Umbilical cord (tissue), 2 donors: ENCODE results near the gene CRYBA2. TPM values are rescaled to one million over a fixed set of nuclear protein-coding genes. Genes with fewer than 3 reads are reported as not detected.

ENCODE experiments used
- DNase-seq: peaks from one replicate; pipeline ENCODE4 v3.0.0-alpha.2; 2015; ENCODE audit warnings: low spot score
- total RNA-seq: library from RNA; depleted of rRNA; stranded (reverse); fragments of >200 nt; gene quantifications from one replicate; pipeline ENCODE4 v1.2.3, GENCODE V29; 2014; ENCODE audit warnings: low replicate concordance; ENCODE audit not compliant: insufficient read depth

The CRYBA2 gene, protein sequence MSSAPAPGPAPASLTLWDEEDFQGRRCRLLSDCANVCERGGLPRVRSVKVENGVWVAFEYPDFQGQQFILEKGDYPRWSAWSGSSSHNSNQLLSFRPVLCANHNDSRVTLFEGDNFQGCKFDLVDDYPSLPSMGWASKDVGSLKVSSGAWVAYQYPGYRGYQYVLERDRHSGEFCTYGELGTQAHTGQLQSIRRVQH
- total RNA-seq = not detected

GRCh38 chr2:218993345-218994315 is at the start of gene CRYBA2:
TSS of gene CRYBA2 (minus strand) at chr2:218993422. CDS start at chr2:218993176, 246 bp downstream.
- DNase-seq = no peak

DNA sequence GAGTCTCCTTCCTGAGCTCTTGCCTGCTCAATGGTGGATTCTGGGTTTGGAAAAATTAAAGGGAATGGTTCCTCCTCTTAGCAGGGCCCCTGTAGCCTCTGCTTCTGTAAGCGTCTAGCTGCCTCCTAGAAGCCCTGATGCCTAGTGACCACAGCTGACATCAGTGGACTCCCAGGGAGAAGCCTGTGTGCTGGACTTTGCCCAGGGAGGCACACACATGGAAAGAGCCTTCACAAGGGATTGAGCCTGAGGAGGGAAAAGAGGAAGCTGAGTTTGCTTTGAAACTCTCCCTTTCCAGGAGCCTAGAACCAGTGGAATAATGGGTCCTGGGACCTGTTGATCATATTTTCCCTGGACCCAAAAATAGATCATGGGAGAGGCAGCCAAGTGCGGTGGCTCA is 49.5 kb upstream of the CRYBA2 start:
- DNase-seq = no peak

DNA sequence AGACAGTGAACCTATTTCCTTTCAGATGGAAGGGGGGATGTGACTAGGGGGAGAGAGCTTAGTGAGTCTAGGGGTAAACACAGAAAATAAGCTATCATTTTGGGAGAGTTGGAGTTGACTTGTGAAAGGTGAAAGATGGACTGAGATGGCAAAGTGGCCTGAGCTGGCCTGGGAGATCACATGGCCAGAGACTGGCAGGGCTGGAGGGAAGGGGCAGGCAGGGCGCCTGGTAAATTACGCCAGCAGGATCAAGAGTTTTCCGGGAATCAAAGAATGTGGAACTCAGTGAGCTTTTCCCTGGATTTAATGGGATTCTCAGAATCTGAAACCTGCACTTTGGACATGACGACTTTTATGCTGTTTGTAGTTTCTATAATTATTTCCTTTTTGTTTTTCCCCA is 48.9 kb upstream of the CRYBA2 start:
- no peak for DNase-seq

DNA sequence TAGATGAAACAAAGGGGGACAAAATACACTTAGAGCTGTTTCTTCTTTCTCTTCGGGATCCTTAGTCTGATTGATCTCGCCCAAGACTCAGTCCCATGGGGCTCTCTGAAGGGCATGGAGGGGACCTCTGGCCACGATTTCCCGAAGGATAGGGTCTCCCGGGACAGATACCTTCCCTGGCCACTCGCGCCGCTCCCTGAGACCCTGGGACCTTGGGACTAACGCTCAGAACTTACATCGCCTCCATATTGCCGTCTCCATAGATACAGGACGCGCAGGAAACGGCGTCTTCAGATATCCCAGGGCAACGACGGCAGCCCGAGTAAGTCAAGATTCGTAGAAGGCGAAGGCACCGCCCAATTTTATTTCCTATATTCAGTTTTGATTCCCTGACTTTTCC is 48.0 kb upstream of the CRYBA2 start, which contains the start of gene CFAP65:
TSS of gene CFAP65 (minus strand) at position 265 of the 400 bp plus-strand sequence. CDS start 2,468 bp downstream, outside the sequence.
- DNase-seq = no peak

DNA sequence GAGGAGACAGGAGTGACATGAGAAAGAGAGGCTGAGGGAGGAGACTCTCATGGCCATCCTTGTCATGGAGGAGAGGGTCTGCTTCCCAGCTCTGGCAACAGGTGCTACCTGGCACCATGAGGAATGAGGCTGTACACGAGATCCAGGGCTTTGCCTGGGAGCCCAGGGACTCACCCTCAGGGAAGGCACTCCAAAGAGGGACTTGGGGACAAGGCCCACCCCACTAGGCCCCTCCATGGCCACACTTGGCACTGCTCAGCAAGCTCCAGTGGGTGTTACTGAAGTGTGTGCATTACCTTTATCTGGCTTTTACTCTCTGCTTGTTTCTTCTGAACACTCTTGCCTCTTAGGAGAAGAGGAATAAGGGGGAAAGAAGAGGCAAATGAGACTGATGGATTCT is 45.4 kb upstream of the CRYBA2 start:
- DNase-seq = no peak

DNA sequence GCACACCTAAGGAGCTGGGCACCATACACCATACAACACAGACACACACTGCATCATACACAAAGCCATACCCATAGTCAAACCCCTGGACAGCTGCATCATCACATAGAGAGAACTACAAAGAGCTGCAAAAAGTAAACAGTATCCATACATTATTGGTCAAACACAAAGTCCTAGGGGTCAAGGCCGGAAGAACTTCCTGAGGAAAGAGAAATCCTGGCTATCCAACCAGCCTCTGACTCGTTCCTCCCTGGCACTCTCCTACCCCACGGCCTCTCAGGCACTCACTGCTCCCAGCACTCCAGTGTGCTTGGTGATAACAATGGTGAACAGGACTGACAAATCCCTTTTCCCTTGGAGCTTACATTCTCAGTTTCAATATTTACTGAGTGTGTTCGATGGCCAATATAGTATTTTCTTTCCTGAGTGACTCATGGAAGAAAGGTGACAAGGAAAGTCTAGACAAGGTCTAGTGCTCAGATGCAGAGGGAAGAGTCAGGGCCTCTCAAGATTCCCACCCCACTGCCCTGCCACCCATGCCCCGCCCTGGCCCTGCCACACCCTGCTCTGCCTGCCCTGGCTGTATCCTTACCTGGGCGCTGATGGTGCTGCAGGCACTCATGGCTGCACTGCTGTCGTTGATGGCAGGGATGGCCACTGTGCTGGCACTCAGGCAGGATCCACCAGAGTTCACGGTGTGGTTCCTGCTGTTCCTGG is 44.7 kb upstream of the CRYBA2 start:
- DNase-seq = no peak

DNA sequence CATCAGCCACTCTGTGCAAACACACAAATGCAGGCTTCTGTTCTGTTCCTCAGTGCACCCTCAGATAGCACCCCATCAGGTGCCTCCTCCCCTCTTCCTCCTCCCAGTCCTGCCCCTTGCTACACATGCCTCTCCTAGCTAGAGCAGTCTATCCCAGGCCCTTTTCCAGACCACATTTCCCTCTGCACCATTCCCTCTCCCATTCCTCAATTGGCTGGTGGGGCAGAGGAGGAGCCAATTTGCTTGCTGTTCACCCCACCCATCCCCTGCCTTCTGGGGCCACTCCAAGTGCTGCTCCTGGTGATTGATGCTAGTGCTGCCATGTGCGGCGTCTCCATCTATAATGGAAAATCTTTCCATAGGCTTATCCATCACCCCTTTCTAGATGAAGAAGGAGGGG is 42.7 kb upstream of the CRYBA2 start:
- DNase-seq = no peak

GRCh38 chr2:219034823-219035222 is 41.6 kb upstream of the CRYBA2 start:
- DNase-seq = no peak

DNA sequence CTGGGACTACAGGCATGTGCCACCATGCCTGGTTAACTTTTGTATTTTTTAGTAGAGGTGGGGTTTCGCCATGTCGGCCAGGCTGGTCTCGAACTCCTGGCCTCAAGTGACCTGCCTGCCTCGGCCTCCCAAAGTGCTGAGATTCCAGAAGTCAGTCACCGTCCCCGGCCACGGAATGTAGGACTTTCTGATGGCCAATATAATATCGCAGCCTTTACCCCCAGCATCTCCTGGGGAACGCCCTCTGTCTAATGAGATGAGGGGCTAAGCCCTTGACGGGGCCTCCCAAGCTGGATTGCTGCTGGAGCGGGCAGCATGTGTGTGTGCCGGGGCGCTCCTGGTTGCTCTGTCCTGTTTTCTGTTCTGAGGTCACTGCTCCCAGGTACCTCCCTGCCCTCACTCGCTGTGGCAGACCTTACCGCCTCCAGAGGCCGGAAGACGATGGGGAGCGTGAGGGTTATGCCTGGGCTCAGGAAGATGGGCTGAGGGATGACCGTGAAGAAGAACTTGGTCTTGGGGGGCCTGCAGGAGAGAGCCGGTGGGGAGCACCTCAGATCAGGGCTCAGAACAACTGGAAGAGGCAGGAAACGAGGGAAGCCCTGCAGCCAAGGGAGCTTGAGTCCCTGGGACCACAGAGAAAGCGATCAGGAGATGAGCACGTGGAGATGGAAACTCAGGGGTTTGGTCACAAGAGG is 39.0 kb upstream of the CRYBA2 start:
- no peak for DNase-seq

DNA sequence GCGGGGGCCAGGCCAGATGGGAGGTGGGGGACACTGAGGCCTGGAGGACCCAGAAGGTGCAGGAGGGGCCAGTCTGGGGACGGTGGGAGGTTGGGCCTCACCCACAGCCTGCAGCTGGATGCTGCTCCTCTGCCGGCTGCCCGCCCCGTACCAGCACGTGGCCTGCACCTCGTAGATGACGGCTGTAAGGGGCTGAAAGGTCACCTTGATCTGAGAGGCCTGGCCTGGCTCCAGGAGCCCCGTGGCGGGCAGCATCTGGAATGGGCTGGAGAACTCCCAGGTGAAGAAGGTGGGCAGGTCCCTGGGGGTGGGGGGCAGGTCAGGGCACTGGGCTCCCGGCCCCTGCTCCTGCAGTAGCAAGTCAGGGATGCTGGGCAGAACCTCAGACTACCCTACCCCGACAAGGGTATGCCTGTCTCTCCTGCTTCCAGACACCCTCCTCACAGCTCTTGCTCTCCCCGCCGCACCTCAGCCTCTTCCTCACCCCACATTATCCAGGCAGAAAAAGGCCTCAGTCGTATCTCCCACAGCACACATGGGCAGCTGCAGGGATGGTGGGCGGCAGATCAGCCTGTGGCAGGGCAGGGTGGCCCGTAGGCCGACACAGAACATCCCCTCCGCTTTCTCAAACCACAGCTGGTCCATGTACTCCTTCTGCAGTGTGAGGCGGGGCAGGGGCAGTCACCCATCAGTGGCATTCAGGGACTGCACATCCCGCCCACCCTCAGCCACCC is 38.0 kb upstream of the CRYBA2 start:
- DNase-seq = no peak

GRCh38 chr2:219030177-219030940 is 37.1 kb upstream of the CRYBA2 start:
- DNase-seq = no peak

GRCh38 chr2:219029829-219030165 is 36.6 kb upstream of the CRYBA2 start:
- DNase-seq = peak; percentile 76

DNA sequence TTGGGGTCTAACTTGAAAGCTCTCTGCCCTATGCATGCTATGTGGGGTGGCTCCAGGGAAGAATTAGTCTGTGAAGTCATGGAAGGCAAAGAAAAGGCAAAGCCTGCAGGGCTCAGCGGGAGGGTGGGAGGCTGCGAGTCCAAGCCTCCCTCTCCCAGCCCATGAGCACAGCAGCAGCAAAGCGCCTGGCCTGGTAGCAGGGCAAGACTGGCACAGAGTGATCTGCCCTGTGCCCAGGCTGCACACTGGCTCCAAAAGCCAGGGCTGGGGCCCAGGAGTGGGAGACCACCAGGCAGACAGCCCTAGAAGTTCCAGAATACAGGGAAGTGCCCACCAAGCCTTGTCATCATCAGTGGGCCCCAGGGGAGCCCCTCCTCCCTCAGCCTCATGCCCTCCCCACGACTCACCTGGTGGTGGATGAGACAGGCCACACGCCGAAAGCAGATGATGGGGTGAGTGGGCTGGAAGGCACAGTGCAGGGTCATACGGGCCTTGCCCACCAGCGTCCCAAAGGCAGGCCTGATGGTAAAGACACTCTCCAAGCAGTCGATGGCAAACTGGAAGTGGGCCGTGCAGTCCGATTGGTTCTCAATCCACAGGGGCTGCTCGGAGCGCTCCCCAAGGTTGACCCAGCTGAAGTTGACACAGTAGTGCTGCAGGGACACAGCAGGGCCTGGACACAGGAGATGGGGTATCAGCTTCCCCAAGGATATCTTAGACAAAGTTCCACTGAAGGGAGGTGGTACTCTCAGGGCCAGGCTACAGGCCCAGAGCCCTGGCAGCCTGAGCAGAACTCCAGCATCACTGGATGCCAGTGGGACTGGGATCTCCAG is 36.0 kb upstream of the CRYBA2 start:
- no peak for DNase-seq

- DNase-seq = no peak
These were observed 34.9 kb upstream of the CRYBA2 start for GRCh38 chr2:219028141-219028540.

- no peak for DNase-seq
These were observed 34.4 kb upstream of the CRYBA2 start for GRCh38 chr2:219027511-219028055.

- no peak for DNase-seq
These were observed 33.7 kb upstream of the CRYBA2 start for GRCh38 chr2:219026946-219027345.

DNA sequence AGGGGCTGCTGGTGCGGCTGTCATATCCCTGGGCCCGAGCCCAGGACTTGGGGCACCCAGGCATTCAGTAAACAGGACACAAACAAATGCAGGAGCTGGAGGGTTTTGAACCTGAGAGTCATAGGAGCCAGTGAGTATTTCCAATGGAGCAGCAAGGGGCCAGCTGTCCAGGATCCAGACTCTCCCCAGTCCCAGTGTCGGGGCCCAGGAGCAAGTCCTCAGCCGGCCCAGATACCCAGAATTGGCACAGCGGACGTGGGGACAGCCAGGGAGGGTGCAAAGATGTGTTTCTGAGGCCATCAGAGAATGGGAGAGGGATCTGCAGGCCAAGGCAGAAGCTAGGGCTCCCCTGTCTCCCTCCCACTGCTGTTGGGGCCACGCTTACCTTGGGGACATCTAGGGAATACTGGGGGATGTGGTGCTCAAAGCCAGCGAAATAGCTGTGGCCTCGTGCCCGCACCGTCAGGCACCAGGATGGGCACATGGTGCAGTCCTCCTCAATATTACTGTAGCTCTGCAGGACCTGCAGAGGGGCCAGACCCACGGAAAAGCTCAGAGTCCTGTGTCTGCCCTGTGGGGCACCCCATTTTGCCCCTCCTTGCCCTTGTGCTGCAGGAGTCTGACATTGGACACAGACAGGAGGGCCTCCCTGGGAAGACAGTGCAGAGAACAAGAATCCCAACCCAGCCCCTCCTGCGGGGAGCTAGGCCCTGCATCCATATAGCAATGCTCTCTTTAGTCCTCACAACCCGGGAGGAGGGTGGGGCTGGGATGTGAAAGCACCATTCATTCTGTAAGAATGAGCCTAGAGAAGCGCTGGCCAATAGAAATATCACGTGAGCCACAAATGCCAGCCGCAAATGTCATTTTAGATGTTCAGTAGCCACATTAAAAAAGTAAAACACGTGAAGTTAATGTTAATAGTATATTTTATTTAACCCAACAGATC is 32.7 kb upstream of the CRYBA2 start:
- DNase-seq = no peak

- no peak for DNase-seq
These were observed 30.8 kb upstream of the CRYBA2 start for GRCh38 chr2:219024059-219024458.
